HepG2 (cell line): ENCODE measurements around the gene PNLDC1. TPM values are rescaled to one million over a fixed set of nuclear protein-coding genes. Genes with fewer than 3 reads are reported as not detected.
A peak's percentile ranks its signal among the peaks of the same experiment; 100 is the strongest.

Source experiments
- FOSL2 ChIP-seq: sonication (generic); formaldehyde crosslinking; IDR thresholded peaks from 2 replicates; pipeline ENCODE4 v1.4.0; 2020; ENCODE audit warnings: missing genetic modification reagents
- GATA4 ChIP-seq: sonication (generic); IDR thresholded peaks from 2 replicates; pipeline ENCODE4 v1.6.1; 2016; ENCODE audit warnings: antibody characterized with exemption, low read depth, borderline replicate concordance
- GTF2F1 ChIP-seq: fragments of 150-350 bp; IDR thresholded peaks from 2 replicates; pipeline ENCODE4 v1.6.1; 2014; ENCODE audit warnings: low read length
- KDM5B ChIP-seq: sonication (generic); formaldehyde crosslinking; IDR thresholded peaks from 2 replicates; pipeline ENCODE4 v1.4.0; 2020; ENCODE audit warnings: missing genetic modification reagents, mild to moderate bottlenecking, borderline replicate concordance
- MTF2 ChIP-seq: sonication (generic); formaldehyde crosslinking; IDR thresholded peaks from 2 replicates; pipeline ENCODE4 v1.5.0; 2020; ENCODE audit warnings: missing genetic modification reagents, borderline replicate concordance
- NR2C2 ChIP-seq: sonication (generic); formaldehyde crosslinking; IDR thresholded peaks from 2 replicates; pipeline ENCODE4 v1.4.0; 2020; ENCODE audit warnings: missing genetic modification reagents, mild to moderate bottlenecking, moderate library complexity, borderline replicate concordance
- SMAD9 ChIP-seq: sonication (generic); formaldehyde crosslinking; IDR thresholded peaks from 2 replicates; pipeline ENCODE4 v1.5.1; 2020; ENCODE audit warnings: mild to moderate bottlenecking, missing genetic modification reagents
- SRY ChIP-seq: sonication (generic); formaldehyde crosslinking; IDR thresholded peaks from 2 replicates; pipeline ENCODE4 v1.8.0; 2022; ENCODE audit warnings: mild to moderate bottlenecking, missing genetic modification reagents
- SUZ12 ChIP-seq: fragments of 150-350 bp; IDR thresholded peaks from 2 replicates; pipeline ENCODE4 v1.6.1; 2014; ENCODE audit warnings: low read depth, low read length
- TARDBP ChIP-seq: sonication (generic); formaldehyde crosslinking; IDR thresholded peaks from 2 replicates; pipeline ENCODE4 v1.8.0; 2022; ENCODE audit warnings: mild to moderate bottlenecking, missing genetic modification reagents
- ZFP37 ChIP-seq: sonication (generic); formaldehyde crosslinking; IDR thresholded peaks from 2 replicates; pipeline ENCODE4 v1.4.0; 2020; ENCODE audit warnings: missing genetic modification reagents, borderline replicate concordance
- ZMYM4 ChIP-seq: sonication (generic); formaldehyde crosslinking; IDR thresholded peaks from 2 replicates; pipeline ENCODE4 v1.8.1; 2023; ENCODE audit warnings: mild to moderate bottlenecking, missing genetic modification reagents
- ZNF230 ChIP-seq: sonication (generic); formaldehyde crosslinking; IDR thresholded peaks from 2 replicates; pipeline ENCODE4 v1.4.0; 2020; ENCODE audit warnings: mild to moderate bottlenecking, missing genetic modification reagents
- ZNF777 ChIP-seq: sonication (generic); formaldehyde crosslinking; IDR thresholded peaks from 2 replicates; pipeline ENCODE4 v1.4.0; 2020; ENCODE audit warnings: missing genetic modification reagents
- ZSCAN25 ChIP-seq: sonication (generic); formaldehyde crosslinking; IDR thresholded peaks from 2 replicates; pipeline ENCODE4 v1.8.0; 2022; ENCODE audit warnings: mild to moderate bottlenecking, missing genetic modification reagents
- ZSCAN9 ChIP-seq: IDR thresholded peaks from 2 replicates; pipeline ENCODE4 v1.6.1; 2016; ENCODE audit warnings: borderline replicate concordance
- polyA plus RNA-seq, 8 experiments: library from polyadenylated mRNA; depleted of rRNA in 3 of 8; stranded (reverse) in 7 of 8; unstranded in 1 of 8; fragments of >200 nt; fragmentation: Illumina TruSeq in 4 of 8; extraction: Trizol in 4 of 8; gene quantifications; 2 replicates each; pipeline versions ENCODE4 v1.2.1 to v1.2.3, GENCODE V29; 2011 to 2016; ENCODE audit warnings: low read depth in 4 of 8, missing spikeins in 1 of 8, mixed read lengths in 1 of 8; ENCODE audit not compliant: insufficient read depth in 1 of 8
- total RNA-seq, 5 experiments: library from RNA; depleted of rRNA; stranded (reverse); fragments of >200 nt; fragmentation: Illumina TruSeq; extraction: Trizol; gene quantifications; 2 replicates each; pipeline ENCODE4 v1.2.3, GENCODE V29; 2016; ENCODE audit warnings: low read depth in 1 of 5
- TF ChIP-seq, protein P1 (sequence below): sonication (generic); formaldehyde crosslinking; IDR thresholded peaks from 2 replicates; pipeline ENCODE4 v1.8.1; 2023; ENCODE audit warnings: mild to moderate bottlenecking, moderate library complexity, missing genetic modification reagents
- TF ChIP-seq, protein P2 (sequence below): IDR thresholded peaks from 2 replicates; pipeline ENCODE4 v1.6.1; 2018; ENCODE audit warnings: missing genetic modification reagents
- TF ChIP-seq, protein P3 (sequence below): sonication (generic); formaldehyde crosslinking; IDR thresholded peaks from 2 replicates; pipeline ENCODE4 v1.4.0; 2020; ENCODE audit warnings: missing genetic modification reagents
- TF ChIP-seq, protein P4 (sequence below): sonication (generic); formaldehyde crosslinking; IDR thresholded peaks from 2 replicates; pipeline ENCODE4 v1.8.0; 2022; ENCODE audit warnings: mild to moderate bottlenecking, missing genetic modification reagents, moderate library complexity
- TF ChIP-seq, protein P5 (sequence below): sonication (generic); formaldehyde crosslinking; IDR thresholded peaks from 2 replicates; pipeline ENCODE4 v1.5.1; 2020; ENCODE audit warnings: mild to moderate bottlenecking, moderate library complexity, missing genetic modification reagents
- TF ChIP-seq, protein P6 (sequence below): sonication (generic); formaldehyde crosslinking; IDR thresholded peaks from 2 replicates; pipeline ENCODE4 v1.4.0; 2020; ENCODE audit warnings: mild to moderate bottlenecking, missing genetic modification reagents

The PNLDC1 gene
- total and polyA plus RNA-seq, 2 of the 13 experiments (the other 11 are each of a cell fraction or from before 2014, with no cell fraction given), result not detected

DNA sequence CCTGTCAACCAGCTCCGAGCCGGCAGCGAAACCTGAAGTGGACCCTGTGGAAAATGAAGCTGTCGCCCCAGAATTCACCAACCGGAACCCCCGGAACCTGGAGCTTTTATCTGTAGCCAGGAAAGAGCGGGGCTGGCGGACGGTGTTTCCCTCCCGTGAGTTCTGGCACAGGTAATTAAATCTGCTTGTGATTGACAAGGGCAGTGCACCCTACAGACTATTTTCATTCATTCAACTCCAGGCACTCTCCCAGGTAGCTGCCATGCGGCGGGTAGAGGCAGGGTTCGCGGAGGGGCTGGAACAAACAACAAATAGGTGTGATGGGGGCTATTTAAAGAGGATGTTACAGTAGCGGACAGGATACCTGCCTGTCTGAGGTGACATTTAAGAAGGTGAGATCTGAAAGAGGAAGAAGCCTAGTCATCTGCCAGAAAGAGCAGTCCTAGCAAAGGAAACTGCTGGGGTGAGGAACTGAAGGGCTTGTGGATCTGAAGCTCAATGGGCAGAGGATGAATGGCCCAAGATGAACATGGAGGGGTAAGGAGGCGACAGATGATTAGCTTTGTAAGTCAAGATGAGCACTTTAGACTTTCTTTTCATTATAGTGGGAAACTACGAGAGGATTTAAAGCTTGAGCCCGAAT lies 9.0 kb upstream of the PNLDC1 start (continued):
- TF ChIP-seq, protein P1, sequence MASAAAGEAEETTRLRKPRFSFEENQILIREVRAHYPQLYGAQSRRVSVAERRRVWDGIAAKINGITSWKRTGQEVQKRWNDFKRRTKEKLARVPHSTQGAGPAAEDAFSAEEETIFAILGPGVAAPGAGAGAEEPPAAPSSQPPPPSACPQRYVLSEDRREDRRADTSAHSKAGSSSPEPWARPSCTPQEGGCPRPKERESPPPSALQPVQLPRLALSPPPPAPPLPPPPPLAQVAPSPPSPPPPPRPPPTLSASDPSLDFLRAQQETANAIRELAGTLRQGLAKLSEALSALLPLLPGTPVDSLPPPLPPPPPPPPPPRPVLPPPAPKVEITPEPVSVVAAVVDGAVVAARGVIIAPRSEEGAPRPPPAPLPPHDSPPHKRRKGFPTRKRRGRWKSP, result 0 out of 2 replicates have a peak, but pooled peaks have one; percentile 1
- TF ChIP-seq SMAD9 (CRISPR knock-in tag) (no peak), TARDBP (CRISPR knock-in tag) (no peak), GATA4 (no peak), GTF2F1 (no peak), SUZ12 (no peak), FOSL2 (CRISPR knock-in tag) (no peak), ZNF230 (CRISPR knock-in tag) (no peak), NR2C2 (CRISPR knock-in tag) (no peak), ZSCAN25 (CRISPR knock-in tag) (no peak), ZMYM4 (CRISPR knock-in tag) (0 out of 2 replicates have a peak, but pooled peaks have one; percentile 23), SRY (CRISPR knock-in tag) (no peak), ZNF777 (no peak), ZFP37 (CRISPR knock-in tag) (0 out of 2 replicates have a peak, but pooled peaks have one; percentile 21), KDM5B (CRISPR knock-in tag) (0 out of 2 replicates have a peak, but pooled peaks have one; percentile 27), ZSCAN9 (CRISPR knock-in tag) (no peak), MTF2 (0 out of 2 replicates have a peak, but pooled peaks have one; percentile 42)
- TF ChIP-seq, protein P2, sequence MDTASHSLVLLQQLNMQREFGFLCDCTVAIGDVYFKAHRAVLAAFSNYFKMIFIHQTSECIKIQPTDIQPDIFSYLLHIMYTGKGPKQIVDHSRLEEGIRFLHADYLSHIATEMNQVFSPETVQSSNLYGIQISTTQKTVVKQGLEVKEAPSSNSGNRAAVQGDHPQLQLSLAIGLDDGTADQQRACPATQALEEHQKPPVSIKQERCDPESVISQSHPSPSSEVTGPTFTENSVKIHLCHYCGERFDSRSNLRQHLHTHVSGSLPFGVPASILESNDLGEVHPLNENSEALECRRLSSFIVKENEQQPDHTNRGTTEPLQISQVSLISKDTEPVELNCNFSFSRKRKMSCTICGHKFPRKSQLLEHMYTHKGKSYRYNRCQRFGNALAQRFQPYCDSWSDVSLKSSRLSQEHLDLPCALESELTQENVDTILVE (CRISPR knock-in tag), result no peak
- TF ChIP-seq, protein P3, sequence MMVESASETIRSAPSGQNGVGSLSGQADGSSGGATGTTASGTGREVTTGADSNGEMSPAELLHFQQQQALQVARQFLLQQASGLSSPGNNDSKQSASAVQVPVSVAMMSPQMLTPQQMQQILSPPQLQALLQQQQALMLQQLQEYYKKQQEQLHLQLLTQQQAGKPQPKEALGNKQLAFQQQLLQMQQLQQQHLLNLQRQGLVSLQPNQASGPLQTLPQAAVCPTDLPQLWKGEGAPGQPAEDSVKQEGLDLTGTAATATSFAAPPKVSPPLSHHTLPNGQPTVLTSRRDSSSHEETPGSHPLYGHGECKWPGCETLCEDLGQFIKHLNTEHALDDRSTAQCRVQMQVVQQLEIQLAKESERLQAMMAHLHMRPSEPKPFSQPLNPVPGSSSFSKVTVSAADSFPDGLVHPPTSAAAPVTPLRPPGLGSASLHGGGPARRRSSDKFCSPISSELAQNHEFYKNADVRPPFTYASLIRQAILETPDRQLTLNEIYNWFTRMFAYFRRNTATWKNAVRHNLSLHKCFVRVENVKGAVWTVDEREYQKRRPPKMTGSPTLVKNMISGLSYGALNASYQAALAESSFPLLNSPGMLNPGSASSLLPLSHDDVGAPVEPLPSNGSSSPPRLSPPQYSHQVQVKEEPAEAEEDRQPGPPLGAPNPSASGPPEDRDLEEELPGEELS (CRISPR knock-in tag), result no peak
- TF ChIP-seq, protein P4, sequence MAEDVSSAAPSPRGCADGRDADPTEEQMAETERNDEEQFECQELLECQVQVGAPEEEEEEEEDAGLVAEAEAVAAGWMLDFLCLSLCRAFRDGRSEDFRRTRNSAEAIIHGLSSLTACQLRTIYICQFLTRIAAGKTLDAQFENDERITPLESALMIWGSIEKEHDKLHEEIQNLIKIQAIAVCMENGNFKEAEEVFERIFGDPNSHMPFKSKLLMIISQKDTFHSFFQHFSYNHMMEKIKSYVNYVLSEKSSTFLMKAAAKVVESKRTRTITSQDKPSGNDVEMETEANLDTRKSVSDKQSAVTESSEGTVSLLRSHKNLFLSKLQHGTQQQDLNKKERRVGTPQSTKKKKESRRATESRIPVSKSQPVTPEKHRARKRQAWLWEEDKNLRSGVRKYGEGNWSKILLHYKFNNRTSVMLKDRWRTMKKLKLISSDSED, result no peak
- TF ChIP-seq, protein P5, sequence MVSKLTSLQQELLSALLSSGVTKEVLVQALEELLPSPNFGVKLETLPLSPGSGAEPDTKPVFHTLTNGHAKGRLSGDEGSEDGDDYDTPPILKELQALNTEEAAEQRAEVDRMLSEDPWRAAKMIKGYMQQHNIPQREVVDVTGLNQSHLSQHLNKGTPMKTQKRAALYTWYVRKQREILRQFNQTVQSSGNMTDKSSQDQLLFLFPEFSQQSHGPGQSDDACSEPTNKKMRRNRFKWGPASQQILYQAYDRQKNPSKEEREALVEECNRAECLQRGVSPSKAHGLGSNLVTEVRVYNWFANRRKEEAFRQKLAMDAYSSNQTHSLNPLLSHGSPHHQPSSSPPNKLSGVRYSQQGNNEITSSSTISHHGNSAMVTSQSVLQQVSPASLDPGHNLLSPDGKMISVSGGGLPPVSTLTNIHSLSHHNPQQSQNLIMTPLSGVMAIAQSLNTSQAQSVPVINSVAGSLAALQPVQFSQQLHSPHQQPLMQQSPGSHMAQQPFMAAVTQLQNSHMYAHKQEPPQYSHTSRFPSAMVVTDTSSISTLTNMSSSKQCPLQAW (CRISPR knock-in tag), result no peak; the same call in 1 of the 2 replicates
- TF ChIP-seq, protein P6, sequence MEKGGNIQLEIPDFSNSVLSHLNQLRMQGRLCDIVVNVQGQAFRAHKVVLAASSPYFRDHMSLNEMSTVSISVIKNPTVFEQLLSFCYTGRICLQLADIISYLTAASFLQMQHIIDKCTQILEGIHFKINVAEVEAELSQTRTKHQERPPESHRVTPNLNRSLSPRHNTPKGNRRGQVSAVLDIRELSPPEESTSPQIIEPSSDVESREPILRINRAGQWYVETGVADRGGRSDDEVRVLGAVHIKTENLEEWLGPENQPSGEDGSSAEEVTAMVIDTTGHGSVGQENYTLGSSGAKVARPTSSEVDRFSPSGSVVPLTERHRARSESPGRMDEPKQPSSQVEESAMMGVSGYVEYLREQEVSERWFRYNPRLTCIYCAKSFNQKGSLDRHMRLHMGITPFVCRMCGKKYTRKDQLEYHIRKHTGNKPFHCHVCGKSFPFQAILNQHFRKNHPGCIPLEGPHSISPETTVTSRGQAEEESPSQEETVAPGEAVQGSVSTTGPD (CRISPR knock-in tag), result no peak
